GM19351 (cell line): Measurements from ENCODE around the gene SORD.
"Not testable (repeated sequence)": the region's sequence is repeated elsewhere in the genome, so short reads cannot be mapped to it uniquely, and the experiment has no call there.

Experiments
- ATAC-seq: cut with Tn5 transposase; IDR thresholded peaks from one replicate; pipeline ENCODE4 v1.9.1; 2021; ENCODE audit warnings: mild to moderate bottlenecking, moderate library complexity; ENCODE audit not compliant: unreplicated experiment

The SORD gene

DNA sequence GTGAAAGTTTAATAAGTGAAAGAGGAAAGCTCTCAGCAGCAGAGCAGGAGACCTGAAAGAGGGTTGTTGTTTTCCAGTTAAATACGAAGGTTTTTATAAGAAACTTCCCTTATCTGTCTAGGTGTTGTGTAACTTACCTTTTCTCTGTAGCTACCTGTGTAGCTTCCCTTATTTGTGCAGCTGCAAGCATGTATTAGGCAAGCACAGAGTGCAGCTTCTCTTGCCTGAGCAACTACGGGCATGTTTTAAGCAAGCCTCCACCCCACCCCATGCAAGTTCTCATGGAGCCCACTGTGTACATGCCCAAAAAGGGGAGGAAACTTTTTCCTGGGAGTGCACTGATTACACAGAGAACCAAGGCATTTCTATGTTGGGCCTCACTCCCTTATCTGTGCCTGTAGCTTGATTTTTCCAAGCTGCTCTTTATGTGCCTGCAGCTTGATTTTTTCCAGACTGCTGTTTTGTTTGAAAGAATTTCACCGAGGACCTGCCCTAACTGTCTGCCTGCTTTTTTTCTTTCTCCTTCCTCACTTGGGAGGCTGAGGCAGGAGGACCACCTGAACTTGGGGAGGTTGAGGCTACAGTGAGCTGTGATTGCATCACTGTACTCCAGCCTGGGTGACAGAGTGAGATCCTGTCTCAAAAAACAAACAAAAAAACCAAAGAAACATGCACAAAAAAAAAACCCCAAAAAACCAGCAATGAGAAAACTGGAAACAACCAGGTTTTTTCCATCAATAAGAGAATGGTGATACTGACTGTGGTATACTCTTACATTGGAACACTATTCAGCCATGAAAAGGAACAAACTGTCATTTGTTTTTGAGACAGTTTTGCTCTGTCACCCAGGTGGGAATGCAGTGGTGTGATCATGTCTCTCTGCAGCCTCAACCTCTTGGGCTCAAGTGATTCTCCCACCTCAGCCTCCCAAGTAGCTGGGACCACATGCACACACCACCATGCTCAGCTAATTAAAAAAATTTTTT is 36.0 kb downstream of the SORD start:
- not testable (repeated sequence) for ATAC-seq

DNA sequence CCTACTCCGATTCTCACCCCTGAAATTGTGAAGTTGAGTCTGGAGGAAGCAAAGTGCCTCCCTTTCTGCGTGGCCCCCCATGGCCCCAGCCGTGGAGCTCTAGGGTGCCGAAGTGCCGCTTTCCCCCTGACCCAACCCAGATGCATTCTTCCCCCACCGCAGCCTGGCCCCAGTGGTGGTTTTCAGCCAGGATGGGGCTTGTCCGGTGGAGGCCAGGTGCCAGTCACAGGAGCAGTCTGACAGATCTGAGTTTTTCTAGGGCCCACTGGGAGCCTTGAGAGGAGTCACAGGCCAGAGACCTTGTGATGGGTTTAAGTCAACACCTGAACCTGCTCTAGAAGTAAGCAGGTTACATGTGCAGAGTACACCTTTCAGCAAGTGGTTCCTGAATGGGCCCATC is 39.3 kb downstream of the SORD start:
- ATAC-seq: not testable (repeated sequence)

DNA sequence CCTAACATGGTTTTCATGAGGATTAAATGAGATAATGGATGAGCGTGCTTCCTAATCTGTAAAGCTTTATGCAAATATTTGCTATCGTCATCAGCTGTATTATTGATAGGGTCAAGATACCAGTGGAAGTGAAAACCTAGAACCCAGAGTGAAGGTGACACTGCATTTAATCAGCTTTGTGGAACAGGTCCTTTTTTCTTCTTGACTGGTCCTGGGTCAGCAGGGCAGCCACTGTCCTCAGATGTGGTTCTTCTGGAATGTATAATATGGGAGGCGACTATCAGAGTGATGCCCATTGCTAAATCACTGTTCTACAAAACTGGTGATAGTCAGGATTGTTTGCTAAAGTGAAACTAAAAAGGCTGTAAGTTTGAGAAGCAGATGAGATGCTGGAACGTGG is 41.4 kb downstream of the SORD start:
- ATAC-seq: no peak

DNA sequence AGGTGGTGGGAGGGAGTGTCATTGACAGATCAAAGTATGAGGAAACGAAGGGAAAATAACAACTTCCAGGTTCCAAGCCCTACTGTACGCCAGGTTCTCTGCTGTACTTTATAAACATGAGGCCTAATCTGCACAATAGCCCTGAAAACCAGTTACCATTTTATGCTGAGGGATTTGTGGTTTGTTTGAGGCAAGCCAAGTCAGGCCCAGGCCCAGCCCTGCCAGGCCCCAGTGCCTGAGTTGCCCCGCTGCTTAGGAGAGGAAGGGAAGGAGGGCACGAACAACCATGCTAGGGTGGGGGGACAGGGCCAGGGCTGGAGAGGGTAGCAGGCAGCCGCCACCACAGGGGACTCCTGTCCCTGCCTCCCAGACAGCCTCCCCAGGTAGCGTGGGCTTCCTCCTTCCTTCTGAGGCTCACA is 47.0 kb downstream of the SORD start:
- not testable (repeated sequence) for ATAC-seq

DNA sequence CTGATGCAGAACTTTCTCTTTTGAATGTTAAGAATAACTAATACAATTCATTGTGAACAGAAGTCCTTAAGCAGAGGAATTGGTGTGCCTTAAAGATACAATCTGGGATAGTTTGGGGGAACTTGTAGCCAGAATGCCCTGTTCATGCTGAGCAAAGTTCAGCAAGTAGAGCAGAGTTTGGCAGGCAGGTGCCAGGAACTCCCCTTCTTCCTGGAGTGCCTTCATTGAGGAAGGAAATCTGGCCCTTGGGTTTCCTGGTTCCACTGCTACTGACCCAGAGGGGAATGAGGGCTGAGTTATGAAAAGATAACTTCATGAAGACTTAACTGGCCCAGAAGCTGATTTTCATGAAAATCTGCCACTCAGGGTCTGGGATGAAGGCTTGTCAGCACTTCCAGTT is 50.6 kb downstream of the SORD start:
- not testable (repeated sequence) for ATAC-seq

DNA sequence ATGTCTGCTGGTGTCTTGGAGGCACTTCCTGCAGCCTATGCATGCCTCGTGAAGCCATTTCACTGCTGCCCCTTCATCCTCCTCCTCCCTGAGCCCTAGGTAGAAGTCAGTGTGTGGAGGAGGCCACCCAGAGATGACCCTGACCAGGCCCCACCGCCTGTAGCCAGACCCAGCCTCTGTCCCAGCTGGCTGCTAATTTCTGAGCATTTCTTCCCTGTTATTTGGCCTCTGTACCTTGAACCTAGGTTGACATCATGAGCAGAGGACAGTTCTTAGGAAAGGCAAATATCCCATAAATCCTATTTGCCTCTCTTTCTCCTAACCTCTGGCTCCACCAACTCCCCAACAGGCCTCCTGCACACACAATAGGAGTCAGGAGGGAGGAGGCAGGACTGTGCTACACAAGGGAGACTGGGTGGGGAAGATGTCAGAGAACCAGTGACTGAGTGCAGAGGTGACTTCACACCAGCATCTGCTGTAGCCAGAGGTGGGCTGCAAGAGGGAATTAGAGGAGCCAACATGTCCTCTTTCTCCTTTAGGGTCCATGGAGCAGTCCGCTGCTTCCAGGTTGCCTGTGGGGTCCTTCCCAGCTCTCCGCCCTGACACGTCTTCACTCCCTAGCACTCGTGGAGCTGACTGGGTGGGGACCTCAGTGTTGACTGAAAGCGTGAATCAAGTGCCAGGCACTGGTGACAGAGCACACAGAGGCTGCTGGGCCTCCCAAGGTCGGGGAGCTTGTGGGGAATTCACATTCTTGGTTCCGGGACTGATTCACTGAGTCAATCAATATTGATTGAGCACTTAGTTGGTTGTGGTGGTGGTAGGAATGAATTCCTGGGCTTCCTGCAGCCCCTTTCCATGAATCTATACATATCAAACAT is 52.7 kb downstream of the SORD start:
- ATAC-seq: not testable (repeated sequence)

DNA sequence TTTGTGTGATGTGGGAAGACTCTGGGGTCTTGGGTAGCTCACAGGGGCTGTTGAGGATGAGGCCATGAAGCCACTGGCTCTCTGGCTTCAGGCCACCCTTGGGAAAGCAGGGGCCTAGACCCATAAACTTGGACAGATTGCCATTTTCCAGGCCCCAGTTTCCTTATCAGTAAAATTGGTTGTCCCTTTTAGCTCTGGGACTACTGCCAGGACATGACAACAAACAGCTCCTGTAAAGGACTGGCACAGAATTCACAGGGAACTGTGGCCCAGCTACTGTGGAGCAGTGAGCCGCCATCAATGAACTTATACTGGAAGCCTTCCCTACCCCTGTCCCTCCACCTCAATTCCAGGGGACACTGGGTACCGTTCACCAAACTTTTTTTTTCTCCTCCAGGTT is 54.4 kb downstream of the SORD start:
- not testable (repeated sequence) for ATAC-seq

DNA sequence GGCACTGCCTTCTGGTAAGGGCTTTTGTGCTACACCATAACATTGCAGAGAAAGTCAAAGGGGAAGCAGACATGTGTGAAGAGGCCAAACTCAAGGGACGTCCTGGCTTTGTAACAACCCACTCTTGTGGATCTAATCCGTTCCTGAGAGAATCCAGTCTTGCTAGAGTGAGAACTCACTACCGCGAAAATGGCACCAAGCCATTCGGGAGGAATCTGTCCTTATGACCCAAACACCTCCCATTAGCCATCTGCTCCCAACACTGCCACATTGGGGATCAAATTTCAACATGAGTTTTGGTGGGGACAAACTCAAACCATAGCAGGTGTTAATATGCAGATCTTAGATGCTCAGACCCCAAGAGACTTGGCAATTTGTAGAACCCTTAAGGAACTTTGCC is 56.2 kb downstream of the SORD start:
- ATAC-seq: not testable (repeated sequence)

DNA sequence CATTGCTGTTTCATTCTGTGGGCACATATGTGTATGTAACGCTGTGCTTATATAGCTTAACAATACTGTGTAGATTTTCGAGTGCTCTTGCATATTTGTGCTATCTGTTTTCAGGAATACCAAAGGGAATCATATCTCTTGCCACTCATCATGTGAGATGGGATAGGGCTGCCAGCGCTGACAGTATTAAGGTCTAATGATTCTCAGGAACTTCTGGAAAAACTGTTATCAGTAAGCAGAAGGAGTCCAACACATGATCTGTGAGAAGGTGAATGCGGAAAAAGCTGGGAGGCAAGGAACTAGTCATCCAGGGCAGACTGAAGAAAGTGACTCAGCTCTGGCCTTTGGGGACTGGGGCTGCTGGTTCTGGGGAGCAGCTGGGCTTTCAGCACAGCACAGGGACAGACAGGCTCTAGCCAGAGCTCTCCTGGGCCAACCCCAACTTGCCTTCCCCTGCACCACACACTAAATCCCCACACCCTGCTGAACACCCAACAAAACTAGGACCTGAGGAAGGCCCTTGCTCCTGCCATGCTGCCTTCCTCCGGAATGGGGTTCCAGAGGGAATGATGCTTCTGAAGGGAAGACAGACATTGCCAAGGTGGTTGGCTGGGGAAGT is 56.7 kb downstream of the SORD start:
- ATAC-seq: not testable (repeated sequence)

DNA sequence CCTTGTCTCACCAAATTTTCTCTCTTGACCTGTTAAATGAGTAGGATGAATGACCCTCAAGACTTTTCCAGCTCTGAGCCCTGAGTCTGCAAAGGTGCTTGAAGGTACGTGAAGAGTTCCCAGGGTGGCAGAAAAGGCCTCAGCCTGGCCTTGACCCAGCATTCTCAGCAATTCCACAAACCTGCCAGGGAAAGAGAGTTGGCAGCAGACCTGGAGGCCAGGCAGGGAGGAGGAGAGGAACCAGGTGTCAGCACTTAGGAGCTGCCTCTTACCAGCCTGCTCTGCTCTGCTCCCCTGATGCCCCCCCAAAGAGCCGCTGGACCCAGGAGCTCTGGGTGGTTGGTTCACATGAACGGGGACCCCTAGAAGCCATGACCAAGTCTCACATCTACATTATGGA is 57.6 kb downstream of the SORD start:
- ATAC-seq: not testable (repeated sequence)

DNA sequence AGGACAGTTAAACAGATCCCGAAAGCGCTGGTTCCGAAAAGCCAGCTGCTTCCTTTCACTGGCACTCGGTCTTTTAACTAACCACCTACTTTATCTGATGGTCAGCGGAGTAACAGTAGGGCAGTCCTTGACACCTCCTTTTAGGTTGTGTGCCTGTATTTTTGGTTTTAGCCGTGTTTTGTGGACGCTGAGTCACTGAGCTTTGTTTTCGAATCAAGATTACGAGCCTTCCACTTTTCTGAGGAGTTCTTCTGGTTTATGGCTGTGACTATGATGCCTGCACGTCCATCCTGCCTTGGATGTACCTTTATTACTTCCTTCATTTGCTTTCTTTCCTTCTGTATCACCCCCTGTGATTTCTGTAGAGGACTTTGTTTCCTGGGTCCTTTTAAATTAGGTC is 59.4 kb downstream of the SORD start:
- not testable (repeated sequence) for ATAC-seq

DNA sequence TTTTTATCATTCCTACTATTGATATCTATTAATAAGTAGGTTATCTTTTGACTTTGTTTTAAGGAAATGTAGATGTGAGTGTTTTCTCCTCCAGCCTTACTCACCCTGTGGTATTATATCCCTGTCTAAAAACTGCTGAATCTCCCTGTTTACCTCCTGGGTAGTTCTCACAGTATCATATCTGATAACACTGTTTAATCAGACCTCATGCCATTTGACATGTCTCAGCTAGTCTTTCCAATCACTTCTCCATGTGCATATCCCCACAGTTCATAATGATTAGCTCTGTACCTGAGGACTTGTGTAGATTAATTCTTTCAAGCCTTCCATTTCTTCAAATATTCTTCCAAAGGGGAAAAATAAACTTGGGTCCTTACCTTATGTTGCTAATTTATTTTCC is 60.2 kb downstream of the SORD start:
- ATAC-seq: no peak

DNA sequence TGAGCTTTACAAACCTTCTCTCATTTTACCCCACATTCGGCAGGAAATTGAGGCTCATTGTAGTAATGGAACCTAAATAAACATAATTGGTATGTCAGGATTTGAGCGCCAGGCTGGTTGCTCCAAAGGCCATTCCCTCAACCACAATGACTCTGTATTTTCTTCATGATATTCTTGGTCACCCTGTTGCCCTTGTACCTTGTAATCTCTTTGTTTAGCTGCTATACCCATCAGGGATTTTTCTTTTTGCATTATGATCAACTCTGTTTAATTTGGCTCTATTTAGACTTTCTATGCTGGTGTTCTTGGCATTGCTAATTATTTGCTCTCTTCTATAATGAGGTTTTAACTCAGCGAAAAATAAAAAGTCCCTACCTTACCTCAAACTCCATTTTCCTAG is 61.2 kb downstream of the SORD start:
- ATAC-seq: no peak

DNA sequence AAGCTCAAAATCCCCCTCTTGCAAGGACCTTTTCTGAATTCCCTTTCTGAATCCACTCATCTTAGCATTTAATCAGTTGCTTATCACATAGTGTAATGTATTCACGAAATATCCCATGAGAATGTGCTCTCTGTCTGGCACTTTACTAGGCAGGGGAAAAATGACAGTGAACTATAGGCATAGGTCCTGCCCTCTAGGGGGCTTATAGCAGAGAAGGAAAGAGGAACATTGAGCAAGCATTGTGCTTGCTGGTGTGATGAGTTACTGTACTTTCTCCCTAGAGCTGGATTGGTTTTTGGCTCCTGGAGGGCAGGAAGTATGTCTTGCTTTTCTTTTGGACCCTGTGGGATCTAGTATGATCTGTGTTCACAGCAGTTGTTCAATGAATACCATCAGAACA is 64.5 kb downstream of the SORD start:
- ATAC-seq: no peak

DNA sequence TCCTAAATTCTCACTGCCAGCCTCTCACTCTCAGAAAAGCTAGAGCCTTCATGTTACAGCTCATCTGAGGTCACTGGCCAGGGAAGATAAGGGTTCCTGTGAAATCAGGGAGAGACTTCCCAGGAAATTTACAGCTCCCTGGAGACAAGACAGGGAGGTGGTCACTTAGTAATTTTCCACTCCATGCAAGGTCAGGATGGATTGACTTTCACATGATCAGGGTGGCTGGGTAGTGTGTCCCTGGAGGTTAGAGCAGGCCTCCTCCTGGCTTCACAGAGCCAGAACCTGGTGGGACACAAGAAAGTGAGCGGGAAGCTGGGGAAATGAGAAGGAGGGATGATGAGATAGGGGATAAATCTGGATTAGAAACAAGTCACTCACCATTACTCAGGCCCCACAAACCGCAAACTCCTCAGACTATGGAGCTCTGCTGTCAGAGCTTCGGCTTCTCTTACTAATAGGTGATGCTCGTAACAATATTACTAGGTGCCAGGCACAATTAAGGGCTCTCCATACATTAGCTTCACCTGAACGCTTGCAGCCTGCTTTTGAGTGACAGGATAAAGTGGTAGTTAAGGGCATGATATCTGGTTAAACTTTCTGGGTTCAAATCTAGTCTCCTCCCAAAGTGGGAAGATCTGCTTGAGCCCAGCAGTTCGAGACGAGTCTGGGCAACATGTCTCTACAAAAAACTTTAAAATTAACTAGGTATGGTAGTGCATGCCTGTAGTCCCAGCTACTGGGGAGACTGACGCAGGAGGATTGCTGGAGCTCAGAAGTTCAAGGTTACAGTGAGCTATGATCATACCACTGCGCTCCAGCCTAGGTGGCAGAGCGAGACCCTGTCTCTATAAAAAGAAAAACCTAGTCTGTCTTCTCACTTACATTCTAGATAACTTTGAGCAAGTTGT is 66.1 kb downstream of the SORD start:
- ATAC-seq: no peak

DNA sequence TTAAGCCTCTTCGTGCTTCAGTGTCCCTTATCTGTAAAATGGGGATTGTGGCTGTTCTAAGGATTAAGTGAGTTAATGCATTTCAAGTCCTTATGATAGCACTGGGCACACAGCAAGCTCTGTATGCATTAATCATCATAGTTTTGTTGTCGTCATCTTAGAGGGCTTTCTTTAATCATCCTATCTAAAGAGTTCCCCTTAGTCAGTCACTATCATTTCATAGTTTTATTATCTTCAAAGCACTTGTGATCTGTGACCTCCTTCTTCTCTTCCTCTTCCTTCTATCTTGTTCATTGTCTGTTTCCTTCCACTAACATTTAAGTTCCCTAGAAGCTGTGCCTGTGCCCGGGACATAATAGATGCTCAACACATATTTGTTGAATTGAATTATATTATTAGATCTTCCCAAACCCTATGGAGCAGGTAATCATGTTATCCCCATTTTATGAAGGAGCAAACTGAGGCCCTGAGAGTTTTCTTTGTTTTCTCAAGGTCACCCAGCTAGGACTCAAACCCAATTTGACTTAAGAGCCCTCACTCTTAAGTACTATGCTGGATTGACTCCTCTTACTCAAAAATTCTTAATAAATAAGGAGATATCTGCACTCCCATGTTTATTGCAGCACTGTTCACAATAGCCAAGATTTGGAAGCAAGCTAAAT is 66.8 kb downstream of the SORD start:
- ATAC-seq: no peak

DNA sequence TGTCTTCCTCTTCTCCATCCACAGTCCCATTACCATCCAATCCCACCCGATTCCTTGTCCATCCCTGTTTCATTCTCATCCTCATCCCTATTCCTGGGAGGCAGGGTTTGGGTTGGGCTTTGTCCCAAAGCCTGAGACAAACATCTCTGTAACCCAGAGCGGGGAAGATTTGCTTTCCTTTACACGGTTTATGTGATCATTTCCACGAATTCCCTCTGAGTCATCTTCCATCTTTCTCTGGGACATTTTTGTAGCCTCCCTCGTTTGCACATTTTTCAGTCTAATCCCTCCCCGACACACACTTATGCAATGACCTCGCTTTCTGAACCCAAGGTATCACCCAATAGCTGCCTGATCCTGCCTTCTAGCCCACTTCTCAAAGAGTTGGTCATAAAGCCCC is 68.2 kb downstream of the SORD start:
- ATAC-seq: no peak

DNA sequence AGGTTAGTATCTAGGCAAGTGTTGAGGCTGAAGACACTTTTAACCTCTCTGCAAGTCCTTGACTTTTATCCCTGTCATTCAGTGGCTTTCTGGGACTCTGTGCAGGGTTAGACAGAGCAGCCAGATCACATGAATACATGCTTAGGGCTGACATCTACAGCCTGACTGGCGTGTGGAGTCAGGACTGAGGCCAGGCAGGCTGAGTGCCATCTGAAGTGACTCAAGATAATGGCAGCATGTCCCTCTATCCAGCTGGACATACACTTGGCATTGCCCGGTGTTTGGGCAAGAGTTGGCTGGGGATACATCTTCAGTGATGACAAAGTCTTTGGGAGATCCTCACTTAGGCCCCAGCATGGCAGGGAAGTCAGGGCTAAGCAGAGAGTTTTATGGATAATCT is 68.6 kb downstream of the SORD start:
- no peak for ATAC-seq

DNA sequence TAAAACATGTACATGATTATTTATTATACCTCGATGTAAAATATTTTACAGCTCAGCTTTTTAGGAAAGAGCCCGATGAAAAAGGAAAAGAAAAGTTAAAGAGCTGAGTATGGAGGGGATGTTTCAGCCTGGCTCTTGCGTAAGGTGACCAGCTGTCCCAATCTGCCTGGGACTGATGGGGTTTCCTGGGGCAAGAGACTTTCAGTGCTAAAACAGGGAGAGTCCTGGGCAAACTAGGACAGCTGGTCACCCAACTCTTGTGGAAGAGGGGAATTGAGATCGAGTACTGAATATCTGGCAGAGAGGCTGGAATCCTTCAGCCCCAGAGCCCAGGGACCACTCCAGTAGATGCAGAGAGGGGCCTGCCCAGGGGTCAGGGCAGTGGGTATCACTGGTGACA is 70.0 kb downstream of the SORD start:
- no peak for ATAC-seq
